Smooth muscle cell (in vitro differentiated cells): Measurements from ENCODE around the gene OLIG1. TPM values are rescaled to one million over a fixed set of nuclear protein-coding genes. Genes with fewer than 3 reads are reported as not detected.

ENCODE experiments used
- DNase-seq: peaks from one replicate; lab custom pipeline; 2025; ENCODE audit not compliant: unreplicated experiment; lab: John Stamatoyannopoulos, UW
- H2AFZ ChIP-seq: fragments of 200-600 bp; sonication (generic); 2 replicates; pipeline ENCODE4 v1.6.0; 2016; ENCODE audit warnings: antibody characterized with exemption, low read depth, mild to moderate bottlenecking
- H3F3A ChIP-seq: fragments of 200-600 bp; sonication (generic); 2 replicates; pipeline ENCODE4 v1.6.0; 2017; ENCODE audit warnings: antibody characterized with exemption, low read depth
- H3K27ac ChIP-seq: fragments of 200-600 bp; sonication (generic); 2 replicates; pipeline ENCODE4 v1.5.1; 2016; ENCODE audit warnings: low read depth, mild to moderate bottlenecking
- H3K27me3 ChIP-seq: fragments of 200-600 bp; sonication (generic); 2 replicates; pipeline ENCODE4 v1.6.1; 2016; ENCODE audit warnings: low read depth, mild to moderate bottlenecking
- H3K36me3 ChIP-seq: fragments of 200-600 bp; sonication (generic); 2 replicates; pipeline ENCODE4 v1.5.1; 2016; ENCODE audit warnings: low read depth
- H3K4me1 ChIP-seq: fragments of 200-600 bp; sonication (generic); 2 replicates; pipeline ENCODE4 v1.5.1; 2016; ENCODE audit warnings: low read depth
- H3K4me2 ChIP-seq: fragments of 200-600 bp; sonication (generic); 2 replicates; pipeline ENCODE4 v1.6.0; 2016; ENCODE audit warnings: mild to moderate bottlenecking
- H3K4me3 ChIP-seq: fragments of 200-600 bp; sonication (generic); 2 replicates; pipeline ENCODE4 v1.5.1; 2016; ENCODE audit warnings: mild to moderate bottlenecking
- H3K79me2 ChIP-seq: fragments of 200-600 bp; sonication (generic); 2 replicates; pipeline ENCODE4 v1.6.0; 2016; ENCODE audit warnings: low read depth, mild to moderate bottlenecking
- H3K9ac ChIP-seq: fragments of 200-600 bp; sonication (generic); 2 replicates; pipeline ENCODE4 v1.6.0; 2016; ENCODE audit warnings: low read depth
- H3K9me3 ChIP-seq: fragments of 200-600 bp; sonication (generic); replicated peaks from 2 replicates; pipeline ENCODE4 v1.5.1; 2016; ENCODE audit warnings: low read depth
- H4K20me1 ChIP-seq: fragments of 200-600 bp; sonication (generic); 2 replicates; pipeline ENCODE4 v1.6.0; 2016; ENCODE audit warnings: low read depth
- CTCF ChIP-seq: fragments of 200-600 bp; sonication (generic); IDR thresholded peaks from 2 replicates; pipeline ENCODE4 v1.5.1; 2017; ENCODE audit warnings: borderline replicate concordance, mild to moderate bottlenecking, antibody characterized with exemption; ENCODE audit not compliant: insufficient read depth, poor library complexity, severe bottlenecking
- WGBS: methylation state at CpG from one replicate; pipeline ENCODE4 v1.1.7; 2016; ENCODE audit warnings: low lambda C conversion rate; 5-methylcytosine and 5-hydroxymethylcytosine counted together
- polyA plus RNA-seq: library from polyadenylated mRNA; unstranded; fragments of >200 nt; fragmentation: Nextera tagmentation; extraction: Ambion mirVana; gene quantifications from 2 replicates; pipeline ENCODE4 v1.2.1, GENCODE V29; 2016
- total RNA-seq: library from RNA; depleted of rRNA; stranded (reverse); fragments of >200 nt; gene quantifications from 2 replicates; pipeline ENCODE4 v1.2.3, GENCODE V29; 2014

Gene OLIG1
- total and polyA plus RNA-seq, 2 experiments from 2014 or later = not detected

GRCh38 chr21:33058957-33059356 is 11.0 kb upstream of the OLIG1 start:
- no peaks in the 10 kb centered on the region for H3F3A ChIP-seq
- no peak overlapping the region for H3K4me3 ChIP-seq
- WGBS = 94% methylated on average over 6 of the region's 6 CpGs
- no peaks in the 10 kb centered on the region for H3K36me3 ChIP-seq
- peaks cover 82% of the 10 kb centered on the region for H3K27me3 ChIP-seq
- no peaks in the 10 kb centered on the region for H3K4me1 ChIP-seq
- no peaks in the 10 kb centered on the region for H3K9me3 ChIP-seq
- TF ChIP-seq CTCF = no peak
- no peak overlapping the region for H3K9ac ChIP-seq
- H3K79me2 ChIP-seq = no peaks in the 10 kb centered on the region
- DNase-seq = no peak
- H2AFZ ChIP-seq = no peak overlapping the region
- H3K4me2 ChIP-seq = no peak overlapping the region
- no peaks in the 10 kb centered on the region for H4K20me1 ChIP-seq
- no peak overlapping the region for H3K27ac ChIP-seq

- Histone ChIP-seq H3K4me2 (no peak overlapping the region), H3K9ac (no peak overlapping the region), H3K36me3 (no peaks in the 10 kb centered on the region), H3K4me3 (no peak overlapping the region), H3K79me2 (no peaks in the 10 kb centered on the region), H3K27ac (no peak overlapping the region), H3K4me1 (no peaks in the 10 kb centered on the region), H3K9me3 (no peaks in the 10 kb centered on the region), H2AFZ (no peak overlapping the region), H3K27me3 (peaks cover 82% of the 10 kb centered on the region), H4K20me1 (no peaks in the 10 kb centered on the region), H3F3A (no peaks in the 10 kb centered on the region)
- TF ChIP-seq CTCF = no peak
- 74% methylated on average over 2 of the region's 2 CpGs for whole genome bisulfite sequencing
- DNase-seq = no peak
Observed at GRCh38 chr21:33059380-33059841, 10.5 kb upstream of the OLIG1 start.

GRCh38 chr21:33061233-33061632 is 8.7 kb upstream of the OLIG1 start:
- Histone ChIP-seq H3K27ac (no peak overlapping the region), H3K9me3 (no peaks in the 10 kb centered on the region), H3K36me3 (no peaks in the 10 kb centered on the region), H3K27me3 (peaks cover 84% of the 10 kb centered on the region), H3F3A (no peaks in the 10 kb centered on the region), H2AFZ (no peak overlapping the region), H3K4me2 (no peak overlapping the region), H4K20me1 (no peaks in the 10 kb centered on the region), H3K79me2 (no peaks in the 10 kb centered on the region), H3K9ac (no peak overlapping the region), H3K4me3 (no peak overlapping the region), H3K4me1 (no peaks in the 10 kb centered on the region)
- TF ChIP-seq CTCF = no peak
- WGBS = 95% methylated on average over 4 of the region's 4 CpGs
- DNase-seq = no peak

GRCh38 chr21:33063375-33063883 is 6.5 kb upstream of the OLIG1 start:
- Histone ChIP-seq H3K4me3 (no peak overlapping the region), H3K4me1 (no peaks in the 10 kb centered on the region), H3K27me3 (peaks cover 97% of the 10 kb centered on the region), H3K27ac (no peak overlapping the region), H2AFZ (no peak overlapping the region), H3K4me2 (no peak overlapping the region), H3K9ac (no peak overlapping the region), H3K9me3 (no peaks in the 10 kb centered on the region), H3K79me2 (no peaks in the 10 kb centered on the region), H3K36me3 (no peaks in the 10 kb centered on the region), H4K20me1 (no peaks in the 10 kb centered on the region), H3F3A (no peaks in the 10 kb centered on the region)
- DNase-seq = no peak
- no peak for TF ChIP-seq CTCF
- 91% methylated on average over 5 of the region's 5 CpGs for WGBS
